Upper lobe of left lung (tissue), 4 donors: ENCODE measurements around the gene FHIT.

ENCODE experiments used
- POLR2A ChIP-seq, 4 donors: fragments of 450-650 bp; IDR thresholded peaks; one replicate each; pipeline ENCODE4 v1.5.1; 2016 to 2017; ENCODE audit warnings: antibody characterized with exemption in 4 of 4, mild to moderate bottlenecking in 2 of 4
- TF ChIP-seq, protein P1 (sequence below), 6 experiments: fragments of 450-650 bp in 4 of 6; fragments of 200-600 bp in 2 of 6; sonication (generic) in 2 of 6; IDR thresholded peaks; one replicate each; pipeline ENCODE4 v1.5.1; 2016 to 2019; ENCODE audit warnings: antibody characterized with exemption in 6 of 6

GRCh38 chr3:59756934-59757333 is 1494.3 kb downstream of the FHIT start:
- TF ChIP-seq, protein P1, sequence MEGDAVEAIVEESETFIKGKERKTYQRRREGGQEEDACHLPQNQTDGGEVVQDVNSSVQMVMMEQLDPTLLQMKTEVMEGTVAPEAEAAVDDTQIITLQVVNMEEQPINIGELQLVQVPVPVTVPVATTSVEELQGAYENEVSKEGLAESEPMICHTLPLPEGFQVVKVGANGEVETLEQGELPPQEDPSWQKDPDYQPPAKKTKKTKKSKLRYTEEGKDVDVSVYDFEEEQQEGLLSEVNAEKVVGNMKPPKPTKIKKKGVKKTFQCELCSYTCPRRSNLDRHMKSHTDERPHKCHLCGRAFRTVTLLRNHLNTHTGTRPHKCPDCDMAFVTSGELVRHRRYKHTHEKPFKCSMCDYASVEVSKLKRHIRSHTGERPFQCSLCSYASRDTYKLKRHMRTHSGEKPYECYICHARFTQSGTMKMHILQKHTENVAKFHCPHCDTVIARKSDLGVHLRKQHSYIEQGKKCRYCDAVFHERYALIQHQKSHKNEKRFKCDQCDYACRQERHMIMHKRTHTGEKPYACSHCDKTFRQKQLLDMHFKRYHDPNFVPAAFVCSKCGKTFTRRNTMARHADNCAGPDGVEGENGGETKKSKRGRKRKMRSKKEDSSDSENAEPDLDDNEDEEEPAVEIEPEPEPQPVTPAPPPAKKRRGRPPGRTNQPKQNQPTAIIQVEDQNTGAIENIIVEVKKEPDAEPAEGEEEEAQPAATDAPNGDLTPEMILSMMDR (IDR thresholded peaks at IDR 0.05), result no peak
- TF ChIP-seq POLR2A (IDR thresholded peaks at IDR 0.05), result no peak
